ENCODE measurements around the gene PMP22. TPM values are rescaled to one million over a fixed set of nuclear protein-coding genes. Genes with fewer than 3 reads are reported as not detected.

PMP22 gene
- total and polyA plus RNA-seq, 2 donors from 2014 or later: 37.0 to 73.6 TPM

- Histone ChIP-seq H3K36me3 (ENCODE audit: control insufficient read depth in 2 of 3, insufficient read depth in 3 of 3, low read length in 3 of 3) (no peaks in the 10 kb centered on the region), H3K9ac (ENCODE audit: low read length in 3 of 3) (no peak overlapping the region), H3K27ac (ENCODE audit: low read depth in 2 of 2, low read length in 2 of 2) (no peak overlapping the region), H3K9me3 (ENCODE audit: control insufficient read depth in 2 of 3, insufficient read depth in 1 of 3, low read length in 3 of 3) (no peaks in the 10 kb centered on the region), H3K4me3 (ENCODE audit: low read length in 3 of 3) (no peak overlapping the region), H3K27me3 (ENCODE audit: control insufficient read depth, insufficient read depth, low read length) (no peaks in the 10 kb centered on the region), H3K4me1 (ENCODE audit: control insufficient read depth in 2 of 3, insufficient read depth in 2 of 3, low read depth in 1 of 3, low read length in 3 of 3) (no peaks in the 10 kb centered on the region)
- intact Hi-C loops (cut with DNase I): no loop called here
- DNase-seq: no peak
- TF ChIP-seq CTCF (IDR thresholded peaks at IDR 0.05; ENCODE audit: borderline replicate concordance, extremely low read depth, insufficient read depth): no peak
- no peak for FAIRE-seq
Observed at GRCh38 chr17:15284537-15284936, 19.4 kb upstream of the PMP22 start.

- FAIRE-seq (no peak), DNase-seq (no peak)
- no peak for TF ChIP-seq CTCF (IDR thresholded peaks at IDR 0.05; ENCODE audit: borderline replicate concordance, extremely low read depth, insufficient read depth)
- H3K9me3 ChIP-seq (ENCODE audit: control insufficient read depth in 2 of 3, insufficient read depth in 1 of 3, low read length in 3 of 3): no peaks in the 10 kb centered on the region
- H3K27me3 ChIP-seq (ENCODE audit: control insufficient read depth, insufficient read depth, low read length): no peaks in the 10 kb centered on the region
- intact Hi-C loops (cut with DNase I): no loop called here
- H3K4me3 ChIP-seq (ENCODE audit: low read length in 3 of 3): no peak overlapping the region
- H3K36me3 ChIP-seq (ENCODE audit: control insufficient read depth in 2 of 3, insufficient read depth in 3 of 3, low read length in 3 of 3): no peaks in the 10 kb centered on the region
- no peaks in the 10 kb centered on the region for H3K4me1 ChIP-seq (ENCODE audit: control insufficient read depth in 2 of 3, insufficient read depth in 2 of 3, low read depth in 1 of 3, low read length in 3 of 3)
- no peak overlapping the region for H3K27ac ChIP-seq (ENCODE audit: low read depth in 2 of 2, low read length in 2 of 2)
- no peak overlapping the region for H3K9ac ChIP-seq (ENCODE audit: low read length in 3 of 3)
Observed at GRCh38 chr17:15284107-15284506, 19.0 kb upstream of the PMP22 start.

GRCh38 chr17:15281909-15282308, 16.8 kb upstream of the PMP22 start:
- DNase-seq: no peak
- H3K27ac ChIP-seq (ENCODE audit: low read depth in 2 of 2, low read length in 2 of 2): no peak overlapping the region
- no peaks in the 10 kb centered on the region for H3K27me3 ChIP-seq (ENCODE audit: control insufficient read depth, insufficient read depth, low read length)
- H3K9ac ChIP-seq (ENCODE audit: low read length in 3 of 3): no peak overlapping the region
- no peaks in the 10 kb centered on the region for H3K4me1 ChIP-seq (ENCODE audit: control insufficient read depth in 2 of 3, insufficient read depth in 2 of 3, low read depth in 1 of 3, low read length in 3 of 3)
- TF ChIP-seq CTCF (IDR thresholded peaks at IDR 0.05; ENCODE audit: borderline replicate concordance, extremely low read depth, insufficient read depth): no peak
- intact Hi-C loops (cut with DNase I): no loop called here
- H3K36me3 ChIP-seq (ENCODE audit: control insufficient read depth in 2 of 3, insufficient read depth in 3 of 3, low read length in 3 of 3): no peaks in the 10 kb centered on the region
- H3K4me3 ChIP-seq (ENCODE audit: low read length in 3 of 3): no peak overlapping the region
- no peak for FAIRE-seq
- no peaks in the 10 kb centered on the region for H3K9me3 ChIP-seq (ENCODE audit: control insufficient read depth in 2 of 3, insufficient read depth in 1 of 3, low read length in 3 of 3)

- Histone ChIP-seq H3K4me1 (ENCODE audit: control insufficient read depth in 2 of 3, insufficient read depth in 2 of 3, low read depth in 1 of 3, low read length in 3 of 3) (no peaks in the 10 kb centered on the region), H3K27me3 (ENCODE audit: control insufficient read depth, insufficient read depth, low read length) (no peaks in the 10 kb centered on the region), H3K4me3 (ENCODE audit: low read length in 3 of 3) (no peak overlapping the region), H3K9ac (ENCODE audit: low read length in 3 of 3) (no peak overlapping the region), H3K9me3 (ENCODE audit: control insufficient read depth in 2 of 3, insufficient read depth in 1 of 3, low read length in 3 of 3) (no peaks in the 10 kb centered on the region), H3K27ac (ENCODE audit: low read depth in 2 of 2, low read length in 2 of 2) (no peak overlapping the region), H3K36me3 (ENCODE audit: control insufficient read depth in 2 of 3, insufficient read depth in 3 of 3, low read length in 3 of 3) (no peaks in the 10 kb centered on the region)
- TF ChIP-seq CTCF (IDR thresholded peaks at IDR 0.05; ENCODE audit: borderline replicate concordance, extremely low read depth, insufficient read depth): no peak
- no peak for FAIRE-seq
- intact Hi-C loops (cut with DNase I): no loop called here
- no peak for DNase-seq
Observed at GRCh38 chr17:15278924-15279477, 13.9 kb upstream of the PMP22 start.
